Activated naive CD8-positive, alpha-beta T cell treated with anti-CD3 and anti-CD28 coated beads, Interleukin-2, amount 50 U/mL, for 16 hours (primary cell): ENCODE measurements around the gene SERPINA6.
"Not testable (repeated sequence)": the region's sequence is repeated elsewhere in the genome, so short reads cannot be mapped to it uniquely, and the experiment has no call there.

Experiments
- DNase-seq: peaks from one replicate; pipeline ENCODE4 v3.0.0-alpha.2; 2020; ENCODE audit warnings: low read depth, low spot score

SERPINA6 gene

GRCh38 chr14:94322648-94323570 lies at the start of gene SERPINA6:
Gene SERPINA6 (minus strand): TSS chr14:94323336. CDS start chr14:94314648, 8,688 bp downstream.
- no peak for DNase-seq

- DNase-seq, result no peak
Observed at GRCh38 chr14:94372021-94372605, 49.0 kb upstream of the SERPINA6 start.

- no peak for DNase-seq
Observed at GRCh38 chr14:94370524-94370910, 47.4 kb upstream of the SERPINA6 start.

- DNase-seq, result not testable (repeated sequence)
Observed at GRCh38 chr14:94369766-94370523, 46.8 kb upstream of the SERPINA6 start.

- no peak for DNase-seq
Observed at GRCh38 chr14:94368956-94369355, 45.8 kb upstream of the SERPINA6 start.

- DNase-seq, result no peak
Observed at GRCh38 chr14:94368243-94368590, 45.1 kb upstream of the SERPINA6 start.

GRCh38 chr14:94367347-94368242 lies 44.5 kb upstream of the SERPINA6 start:
- DNase-seq, result no peak

- DNase-seq, result no peak
Observed at GRCh38 chr14:94366146-94366915, 43.2 kb upstream of the SERPINA6 start, which contains the start of gene SERPINA2. Gene SERPINA2 (minus strand): TSS chr14:94366698.

GRCh38 chr14:94365624-94366023 lies 42.5 kb upstream of the SERPINA6 start:
- DNase-seq, result no peak

- no peak for DNase-seq
Observed at GRCh38 chr14:94364964-94365363, 41.8 kb upstream of the SERPINA6 start.

GRCh38 chr14:94364037-94364436 lies 40.9 kb upstream of the SERPINA6 start:
- DNase-seq, result no peak

GRCh38 chr14:94363151-94363624 lies 40.1 kb upstream of the SERPINA6 start:
- no peak for DNase-seq

GRCh38 chr14:94362614-94363133 lies 39.5 kb upstream of the SERPINA6 start:
- DNase-seq, result no peak

- DNase-seq, result no peak
Observed at GRCh38 chr14:94361682-94362081, 38.5 kb upstream of the SERPINA6 start.

- DNase-seq, result no peak
Observed at GRCh38 chr14:94360945-94361565, 37.9 kb upstream of the SERPINA6 start.

GRCh38 chr14:94357166-94357565 lies 34.0 kb upstream of the SERPINA6 start:
- DNase-seq, result no peak

GRCh38 chr14:94356379-94357056 lies 33.4 kb upstream of the SERPINA6 start:
- DNase-seq, result no peak

GRCh38 chr14:94355191-94355794 lies 32.2 kb upstream of the SERPINA6 start:
- DNase-seq, result no peak
